Stimulated activated naive B cell treated with anti-CD40 and anti-IgM and Interleukin-4, amounts not matched to agents 10 μg/mL and 1 μg/mL and 100 μg/mL, for 72 hours (primary cell): Measurements from ENCODE around the gene GTF3C5.
"Not testable (repeated sequence)": the region's sequence is repeated elsewhere in the genome, so short reads cannot be mapped to it uniquely, and the experiment has no call there.

Source experiments
- ATAC-seq, 2 donors: fragments of 150-1000 bp; cut with Tn5 transposase; replicated peaks; 2 replicates each; pipeline ENCODE4 v1.10.0; 2021; ENCODE audit warnings: moderate library complexity in 1 of 2
- DNase-seq: peaks from one replicate; pipeline ENCODE4 v3.0.0; 2021
- H3K27ac Mint-ChIP-seq: one replicate; pipeline ENCODE4 v1.8.0; 2022; ENCODE audit warnings: mild to moderate bottlenecking, mixed read lengths
- H3K27me3 Mint-ChIP-seq, 2 donors: one replicate each; pipeline ENCODE4 v1.8.0; 2022; ENCODE audit warnings: mixed read lengths in 2 of 2
- H3K36me3 Mint-ChIP-seq, 2 donors: one replicate each; pipeline ENCODE4 v1.8.0; 2022; ENCODE audit warnings: mixed read lengths in 2 of 2, mild to moderate bottlenecking in 1 of 2
- H3K4me1 Mint-ChIP-seq, 2 donors: one replicate each; pipeline ENCODE4 v1.8.0; 2022; ENCODE audit warnings: mixed read lengths in 2 of 2, mild to moderate bottlenecking in 1 of 2
- H3K4me3 Mint-ChIP-seq, 2 donors: one replicate each; pipeline ENCODE4 v1.8.0; 2022; ENCODE audit warnings: mild to moderate bottlenecking in 2 of 2, mixed read lengths in 2 of 2, moderate library complexity in 1 of 2
- H3K9me3 Mint-ChIP-seq, 2 donors: one replicate each; pipeline ENCODE4 v1.8.0; 2022; ENCODE audit warnings: mixed read lengths in 2 of 2, mild to moderate bottlenecking in 1 of 2

Gene GTF3C5

GRCh38 chr9:133030317-133031129, at the start of gene GTF3C5:
Gene GTF3C5, plus strand, starts transcription at chr9:133030997. Its CDS starts 15 bp downstream, at chr9:133031012.
- H3K27ac Mint-ChIP-seq, result peak within 1 kb of the TSS; percentile 96
- no peaks in the 10 kb centered on the region for H3K27me3 Mint-ChIP-seq
- H3K4me1 Mint-ChIP-seq, result peaks cover 34 to 56% of the 10 kb centered on the region in 2 donors
- H3K4me3 Mint-ChIP-seq, result peak within 1 kb of the TSS; percentile 90 to 99
- peak; percentile 96 for ATAC-seq
- peaks cover 16 to 21% of the 10 kb centered on the region in 2 donors for H3K36me3 Mint-ChIP-seq
- H3K9me3 Mint-ChIP-seq, result peaks cover 0 to 4% of the 10 kb centered on the region in 2 donors
- DNase-seq, result peak; percentile 94

GRCh38 chr9:132982458-132982857, 48.3 kb upstream of the GTF3C5 start:
- Mint-ChIP-seq H3K9me3 (no peaks in the 10 kb centered on the region), H3K4me1 (peaks cover 18 to 34% of the 10 kb centered on the region in 2 donors), H3K27me3 (peaks cover 55 to 73% of the 10 kb centered on the region in 2 donors), H3K27ac (no peak overlapping the region), H3K36me3 (peaks cover 0 to 2% of the 10 kb centered on the region in 2 donors), H3K4me3 (peak overlapping the region in 1 of 2 donors; percentile 25)
- ATAC-seq, result peak; percentile 69 to 70
- no peak for DNase-seq

GRCh38 chr9:132983491-132984201, 47.2 kb upstream of the GTF3C5 start:
- peaks cover 15 to 23% of the 10 kb centered on the region in 2 donors for H3K4me1 Mint-ChIP-seq
- peaks cover 58 to 69% of the 10 kb centered on the region in 2 donors for H3K27me3 Mint-ChIP-seq
- H3K27ac Mint-ChIP-seq, result no peak overlapping the region
- H3K36me3 Mint-ChIP-seq, result peaks cover 0 to 1% of the 10 kb centered on the region in 2 donors
- DNase-seq (no peak), ATAC-seq (no peak)
- no peaks in the 10 kb centered on the region for H3K9me3 Mint-ChIP-seq
- H3K4me3 Mint-ChIP-seq, result no peak overlapping the region

- Mint-ChIP-seq H3K36me3 (no peaks in the 10 kb centered on the region), H3K9me3 (no peaks in the 10 kb centered on the region), H3K4me3 (no peak overlapping the region), H3K4me1 (peaks cover 12 to 18% of the 10 kb centered on the region in 2 donors), H3K27me3 (peaks cover 59 to 69% of the 10 kb centered on the region in 2 donors), H3K27ac (no peak overlapping the region)
- no peak for ATAC-seq
- DNase-seq, result no peak
Observed at GRCh38 chr9:132984202-132985070, 46.4 kb upstream of the GTF3C5 start.

- DNase-seq, result no peak
Observed at GRCh38 chr9:132985071-132985350, 45.8 kb upstream of the GTF3C5 start.

GRCh38 chr9:132985489-132985888, 45.3 kb upstream of the GTF3C5 start:
- H3K27me3 Mint-ChIP-seq, result peaks cover 62 to 66% of the 10 kb centered on the region in 2 donors
- H3K36me3 Mint-ChIP-seq, result no peaks in the 10 kb centered on the region
- DNase-seq (no peak), ATAC-seq (no peak)
- H3K4me3 Mint-ChIP-seq, result no peak overlapping the region
- peaks cover 8 to 13% of the 10 kb centered on the region in 2 donors for H3K4me1 Mint-ChIP-seq
- no peaks in the 10 kb centered on the region for H3K9me3 Mint-ChIP-seq
- no peak overlapping the region for H3K27ac Mint-ChIP-seq

More at GRCh38 chr9:132985071-132985350, 45.8 kb upstream of the GTF3C5 start:
- Mint-ChIP-seq H3K9me3 (no peaks in the 10 kb centered on the region), H3K27me3 (peaks cover 60 to 67% of the 10 kb centered on the region in 2 donors), H3K36me3 (no peaks in the 10 kb centered on the region), H3K4me3 (no peak overlapping the region), H3K27ac (no peak overlapping the region), H3K4me1 (peaks cover 8 to 13% of the 10 kb centered on the region in 2 donors)
- ATAC-seq, result no peak

GRCh38 chr9:132986114-132986513, 44.7 kb upstream of the GTF3C5 start:
- DNase-seq, result no peak
- ATAC-seq, result no peak
- no peak overlapping the region for H3K4me3 Mint-ChIP-seq
- H3K9me3 Mint-ChIP-seq, result no peaks in the 10 kb centered on the region
- peaks cover 8 to 13% of the 10 kb centered on the region in 2 donors for H3K4me1 Mint-ChIP-seq
- peaks cover 56 to 60% of the 10 kb centered on the region in 2 donors for H3K27me3 Mint-ChIP-seq
- no peaks in the 10 kb centered on the region for H3K36me3 Mint-ChIP-seq
- no peak overlapping the region for H3K27ac Mint-ChIP-seq

GRCh38 chr9:132986640-132987620, 43.9 kb upstream of the GTF3C5 start:
- H3K36me3 Mint-ChIP-seq, result no peaks in the 10 kb centered on the region
- DNase-seq (no peak), ATAC-seq (no peak)
- H3K9me3 Mint-ChIP-seq, result no peaks in the 10 kb centered on the region
- no peak overlapping the region for H3K4me3 Mint-ChIP-seq
- H3K27me3 Mint-ChIP-seq, result peaks cover 53 to 58% of the 10 kb centered on the region in 2 donors
- H3K4me1 Mint-ChIP-seq, result peaks cover 12 to 16% of the 10 kb centered on the region in 2 donors
- no peak overlapping the region for H3K27ac Mint-ChIP-seq

GRCh38 chr9:132988244-132989013, 42.4 kb upstream of the GTF3C5 start:
- Mint-ChIP-seq H3K4me1 (peaks cover 6 to 7% of the 10 kb centered on the region in 2 donors), H3K27ac (no peak overlapping the region), H3K27me3 (peaks cover 53 to 54% of the 10 kb centered on the region in 2 donors), H3K4me3 (no peak overlapping the region), H3K36me3 (no peaks in the 10 kb centered on the region), H3K9me3 (no peaks in the 10 kb centered on the region)
- ATAC-seq, result no peak
- no peak for DNase-seq

GRCh38 chr9:132989014-132989310, 41.8 kb upstream of the GTF3C5 start:
- ATAC-seq (no peak), DNase-seq (no peak)
- Mint-ChIP-seq H3K36me3 (no peaks in the 10 kb centered on the region), H3K9me3 (no peaks in the 10 kb centered on the region), H3K27me3 (peaks cover 51 to 53% of the 10 kb centered on the region in 2 donors), H3K27ac (no peak overlapping the region), H3K4me3 (no peak overlapping the region), H3K4me1 (peaks cover 6% of the 10 kb centered on the region in 2 donors)

- ATAC-seq (peak in 1 of 2 donors; percentile 23), DNase-seq (no peak)
- Mint-ChIP-seq H3K27ac (no peak overlapping the region), H3K4me1 (peaks cover 10% of the 10 kb centered on the region in 2 donors), H3K27me3 (peaks cover 51 to 58% of the 10 kb centered on the region in 2 donors), H3K9me3 (no peaks in the 10 kb centered on the region), H3K36me3 (no peaks in the 10 kb centered on the region), H3K4me3 (no peak overlapping the region)
Observed at GRCh38 chr9:132989414-132989996, 41.3 kb upstream of the GTF3C5 start.

- Mint-ChIP-seq H3K4me1 (peaks cover 13% of the 10 kb centered on the region in 2 donors), H3K27me3 (peaks cover 51 to 61% of the 10 kb centered on the region in 2 donors)
- not testable (repeated sequence) for DNase-seq
Observed at GRCh38 chr9:132989998-132990557, 40.7 kb upstream of the GTF3C5 start.

More at GRCh38 chr9:132989998-132990557, 40.7 kb upstream of the GTF3C5 start:
- H3K36me3 Mint-ChIP-seq, H3K9me3 Mint-ChIP-seq, H3K27ac Mint-ChIP-seq, H3K4me3 Mint-ChIP-seq: not testable (repeated sequence)
- ATAC-seq, result peak; percentile 43 to 51
